Pancreas (tissue), 10 donors: Measurements from ENCODE around the gene RPL32. TPM values are rescaled to one million over a fixed set of nuclear protein-coding genes. Genes with fewer than 3 reads are reported as not detected.

Experiments
- ATAC-seq, 4 donors: fragments of 200-7000 bp; cut with Tn5 transposase; one replicate each; pipeline versions ENCODE4 v1.8.0 to v1.9.1; 2020; ENCODE audit warnings: mild to moderate bottlenecking in 4 of 4, moderate library complexity in 4 of 4
- DNase-seq, 6 donors: peaks; one replicate each; pipeline ENCODE4 v3.0.0-alpha.2; 2020
- FAIRE-seq: peaks from 2 replicates; lab custom pipeline; 2012; peaks lifted over from hg19 to GRCh38; lab: Jason Lieb, UNC
- H3K27ac ChIP-seq, 4 donors: fragments of 200-600 bp; sonication (generic); 1 replicate in 3 of 4; 2 replicates in 1 of 4; pipeline versions ENCODE4 v1.5.0 to v1.8.0; 2020
- H3K27me3 ChIP-seq, 4 donors: fragments of 200-600 bp; one replicate each; pipeline ENCODE4 v1.8.0; 2021
- H3K36me3 ChIP-seq, 3 donors: fragments of 200-600 bp; sonication (generic) in 1 of 3; one replicate each; pipeline versions ENCODE4 v1.5.0 to v1.8.0; 2020 to 2021
- H3K4me1 ChIP-seq, 3 donors: fragments of 200-600 bp; one replicate each; pipeline ENCODE4 v1.8.0; 2021
- H3K4me3 ChIP-seq, 4 donors: fragments of 200-600 bp; sonication (generic) in 2 of 4; one replicate each; pipeline versions ENCODE4 v1.5.0 to v1.8.0; 2020 to 2021
- H3K9me3 ChIP-seq, 4 donors: fragments of 200-600 bp; one replicate each; pipeline ENCODE4 v1.8.0; 2021
- CTCF ChIP-seq, 4 donors: fragments of 200-600 bp; sonication (generic) in 3 of 4; IDR thresholded peaks; one replicate each; pipeline versions ENCODE4 v1.5.0 to v1.8.0; 2021; ENCODE audit warnings: antibody characterized with exemption in 4 of 4
- WGBS, 2 donors: extraction: QIAGEN DNeasy Blood & Tissue Kit; methylation state at CpG; one replicate each; pipeline ENCODE4 v1.1.7; 2013; 5-methylcytosine and 5-hydroxymethylcytosine counted together
- intact Hi-C, 3 donors: fragments of 100-400 bp; cut with DNase I; formaldehyde crosslinking; loops; one replicate each; pipeline versions ENCODE4 v1.11.1 to v1.14.2; 2022
- polyA plus RNA-seq, 2 donors: library from polyadenylated mRNA; stranded (reverse); fragments of 200-250 nt; gene quantifications; one replicate each; pipeline ENCODE4 v1.2.3, GENCODE V29; 2013
- total RNA-seq, 6 donors: library from RNA; stranded (reverse); fragmentation: NEBNext Ultra II Directional in 4 of 6; extraction: Animal tissue kit (Norgen Biotek cat#: 25700) in 4 of 6; gene quantifications; one replicate each; pipeline versions ENCODE4 v1.2.1 to v1.2.4, GENCODE V29; 2021 to 2023
- donor health status: healthy with polysubstance abuse.
- donor health status: DM: no; HTN: no; CAD: no; lungs with moderate emphysema.
- donor health status: DM: no; HTN: no; CAD: no.
- donor health status: control.
- donor health status: control.
- donor health status: Bipolar disorder and iron deficiency.
- donor health status: DM: yes; HTN: yes; CAD: no.
- donor health status: DM: no; HTN: no; CAD: no.
- donor health status: DM: no; HTN: no; CAD: no.
- donor health status: DM: yes; HTN: yes; CAD: no.

RPL32 gene
- total and polyA plus RNA-seq, 8 donors: 931 to 1,793 (median 1,293) TPM

GRCh38 chr3:12818773-12819172 lies 22.6 kb downstream of the RPL32 start:
- DNase-seq (no peak), ATAC-seq (no peak), FAIRE-seq (no peak)
- no peaks in the 10 kb centered on the region for H3K36me3 ChIP-seq
- intact Hi-C loops: no loop called here
- no peaks in the 10 kb centered on the region for H3K9me3 ChIP-seq
- no peak overlapping the region for H3K4me3 ChIP-seq
- H3K27ac ChIP-seq: no peak overlapping the region
- no peak for TF ChIP-seq CTCF (IDR thresholded peaks at IDR 0.05)
- H3K27me3 ChIP-seq: no peaks in the 10 kb centered on the region
- no peaks in the 10 kb centered on the region for H3K4me1 ChIP-seq
- 71 to 83% methylated on average over 5 of the region's 5 CpGs for WGBS, 2 donors

GRCh38 chr3:12818273-12818672 lies 23.1 kb downstream of the RPL32 start:
- Histone ChIP-seq H3K4me1 (no peaks in the 10 kb centered on the region), H3K36me3 (no peaks in the 10 kb centered on the region), H3K27me3 (no peaks in the 10 kb centered on the region), H3K4me3 (no peak overlapping the region), H3K9me3 (no peaks in the 10 kb centered on the region), H3K27ac (no peak overlapping the region)
- 79 to 87% methylated on average over 8 of the region's 8 CpGs for WGBS, 2 donors
- DNase-seq: no peak
- no peak for ATAC-seq
- no peak for FAIRE-seq
- intact Hi-C loops: no loop called here
- no peak for TF ChIP-seq CTCF (IDR thresholded peaks at IDR 0.05)

- 64 to 69% methylated on average over 16 of the region's 16 CpGs for WGBS, 2 donors
- no peak for FAIRE-seq
Measured at GRCh38 chr3:12817343-12817710, 24.0 kb downstream of the RPL32 start.

GRCh38 chr3:12816521-12817342 lies 24.6 kb downstream of the RPL32 start:
- Histone ChIP-seq H3K36me3 (no peaks in the 10 kb centered on the region), H3K4me1 (no peaks in the 10 kb centered on the region), H3K4me3 (no peak overlapping the region), H3K27ac (no peak overlapping the region), H3K27me3 (no peaks in the 10 kb centered on the region), H3K9me3 (no peaks in the 10 kb centered on the region)
- no peak for FAIRE-seq
- WGBS, 2 donors: 91 to 93% methylated on average over 34 of the region's 34 CpGs
- TF ChIP-seq CTCF (IDR thresholded peaks at IDR 0.05): no peak
- no peak for ATAC-seq
- intact Hi-C loops: no loop called here
- no peak for DNase-seq

More at GRCh38 chr3:12817343-12817710, 24.0 kb downstream of the RPL32 start:
- Histone ChIP-seq H3K27ac (no peak overlapping the region), H3K9me3 (no peaks in the 10 kb centered on the region), H3K27me3 (no peaks in the 10 kb centered on the region), H3K4me3 (no peak overlapping the region), H3K36me3 (no peaks in the 10 kb centered on the region), H3K4me1 (no peaks in the 10 kb centered on the region)
- DNase-seq (no peak), ATAC-seq (no peak)
- no peak for TF ChIP-seq CTCF (IDR thresholded peaks at IDR 0.05)
- intact Hi-C loops: no loop called here

- H3K36me3 ChIP-seq: no peaks in the 10 kb centered on the region
- 89 to 92% methylated on average over 9 of the region's 9 CpGs for WGBS, 2 donors
- FAIRE-seq (no peak), ATAC-seq (no peak), DNase-seq (no peak)
- no peak overlapping the region for H3K4me3 ChIP-seq
- intact Hi-C loops: no loop called here
- no peaks in the 10 kb centered on the region for H3K4me1 ChIP-seq
- no peak for TF ChIP-seq CTCF (IDR thresholded peaks at IDR 0.05)
- no peaks in the 10 kb centered on the region for H3K27me3 ChIP-seq
- H3K27ac ChIP-seq: no peak overlapping the region
- no peaks in the 10 kb centered on the region for H3K9me3 ChIP-seq
Measured at GRCh38 chr3:12815719-12816118, 25.6 kb downstream of the RPL32 start.
